ENCODE measurements around the gene PFDN1.
"Not testable (repeated sequence)": the region's sequence is repeated elsewhere in the genome, so short reads cannot be mapped to it uniquely, and the experiment has no call there.

Gene PFDN1

DNA sequence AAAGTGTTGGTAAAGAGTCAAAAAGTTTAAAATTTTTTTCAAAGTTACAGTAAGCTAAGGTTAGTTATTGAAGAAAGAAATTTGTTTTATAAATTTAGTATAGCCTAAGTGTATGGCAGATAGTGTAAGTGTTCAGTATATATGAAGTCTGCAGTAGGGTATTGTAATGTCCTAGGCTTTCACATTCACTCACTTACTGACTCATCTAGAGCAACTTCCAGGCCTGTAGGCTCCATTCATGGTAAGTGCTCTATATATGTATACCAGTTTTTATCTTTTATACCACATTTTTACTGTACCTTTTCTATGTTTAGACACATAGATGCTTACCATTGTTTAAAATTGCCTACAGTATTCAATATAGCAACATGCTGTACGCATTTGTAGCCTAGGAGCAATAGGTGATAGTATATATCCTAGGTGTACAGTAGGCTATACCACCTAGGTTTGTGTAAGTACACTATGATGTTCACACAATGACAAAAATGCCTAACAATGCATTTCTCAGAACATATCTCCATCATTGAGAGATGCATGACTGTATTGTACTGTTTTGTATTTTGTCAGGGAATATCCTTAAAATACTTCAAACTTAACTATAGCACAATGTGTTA is 89.4 kb downstream of the PFDN1 start:
- DNase-seq (ENCODE audit: low read depth): no peak

DNA sequence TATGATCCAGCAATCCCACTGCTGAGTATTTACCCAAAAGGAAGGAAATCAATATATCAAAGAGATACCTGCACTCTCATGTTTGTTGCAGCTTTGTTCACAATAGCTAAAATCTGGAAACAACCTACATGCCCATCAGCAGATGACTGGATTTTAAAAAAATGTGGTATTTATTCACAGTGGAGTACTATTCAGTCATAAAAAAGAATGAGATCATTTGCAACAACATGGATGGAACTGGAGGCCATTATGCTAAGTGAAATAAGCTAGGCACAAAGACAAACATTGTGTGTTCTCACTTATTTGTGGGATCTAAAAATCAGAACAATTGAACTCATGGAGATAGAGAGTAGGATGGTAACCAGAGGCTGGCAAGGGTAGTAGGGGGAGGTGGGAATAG is 94.8 kb downstream of the PFDN1 start:
- no peak for DNase-seq (ENCODE audit: low read depth)

DNA sequence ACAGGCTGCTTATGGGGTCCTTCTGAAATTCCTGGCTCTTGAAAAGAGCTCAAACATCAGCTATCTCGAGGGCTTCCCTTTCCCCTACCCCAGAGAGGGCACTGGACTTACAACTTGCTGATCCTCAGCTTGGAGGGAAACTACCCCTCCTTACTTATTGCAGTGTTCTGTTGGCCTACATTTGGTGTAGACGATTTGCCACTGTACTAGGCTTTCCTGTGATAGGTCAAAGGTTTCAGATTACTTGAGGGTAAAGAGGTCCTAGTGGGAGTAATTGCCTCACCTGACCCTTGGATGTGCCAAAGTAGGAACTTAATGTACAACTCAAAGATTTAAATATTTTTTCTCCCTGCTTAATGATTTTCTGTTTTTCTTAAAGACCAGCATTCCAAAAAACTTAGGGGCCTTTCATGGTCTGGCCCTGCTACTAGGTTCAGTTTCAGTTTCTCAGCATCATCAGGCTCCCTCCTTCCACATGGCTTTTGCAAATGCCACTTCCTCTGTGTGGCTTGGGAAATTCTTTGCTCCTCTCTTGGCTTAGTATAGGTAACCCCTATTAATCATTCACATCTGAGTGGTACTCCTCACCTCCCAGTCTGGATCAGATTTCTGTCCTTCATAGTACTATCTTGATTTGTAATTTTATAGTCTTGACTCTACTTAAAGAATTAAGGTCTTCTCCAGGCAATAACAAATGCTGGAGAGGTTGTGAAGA is 95.5 kb downstream of the PFDN1 start:
- no peak for DNase-seq (ENCODE audit: low read depth)

DNA sequence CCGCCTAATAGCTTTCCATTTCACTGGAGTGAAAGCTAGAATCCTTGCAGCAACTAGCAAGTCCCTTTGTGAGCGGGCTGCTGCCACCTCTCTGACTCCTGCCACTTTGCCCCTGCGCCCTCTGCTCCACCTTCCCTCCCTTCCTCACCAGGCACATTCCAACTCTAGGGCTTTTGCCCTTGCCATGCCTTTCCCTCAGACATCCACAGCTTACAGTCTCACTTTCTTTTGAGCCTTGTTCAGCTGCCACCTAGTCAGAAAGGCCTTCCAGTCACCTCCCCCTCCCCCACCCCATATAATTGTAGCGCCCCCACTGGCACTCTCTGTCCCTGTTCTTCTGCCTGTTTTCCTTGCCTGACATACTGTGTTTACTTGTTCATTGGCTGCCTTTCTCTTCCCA is 96.9 kb downstream of the PFDN1 start:
- no peak for DNase-seq (ENCODE audit: low read depth)

DNA sequence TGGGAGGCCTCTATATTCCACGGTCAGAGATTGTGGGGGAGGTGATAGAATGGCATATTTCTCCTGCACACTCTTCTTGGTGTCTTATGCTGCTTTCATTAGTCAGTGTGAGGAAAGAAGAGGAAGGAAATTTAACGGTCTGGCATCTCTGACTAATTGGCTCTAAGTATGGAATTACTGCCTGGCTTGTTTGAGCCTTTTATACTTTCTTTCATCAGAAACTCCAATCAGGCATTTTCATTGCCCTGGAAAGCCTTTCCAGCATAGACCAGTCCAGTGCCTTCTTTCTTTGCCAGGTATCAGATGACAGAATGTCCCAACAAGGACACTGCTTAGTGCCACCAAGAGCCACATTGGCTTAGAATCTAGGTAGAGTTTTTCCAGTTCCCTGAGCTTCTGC is 97.7 kb downstream of the PFDN1 start:
- no peak for DNase-seq (ENCODE audit: low read depth)

DNA sequence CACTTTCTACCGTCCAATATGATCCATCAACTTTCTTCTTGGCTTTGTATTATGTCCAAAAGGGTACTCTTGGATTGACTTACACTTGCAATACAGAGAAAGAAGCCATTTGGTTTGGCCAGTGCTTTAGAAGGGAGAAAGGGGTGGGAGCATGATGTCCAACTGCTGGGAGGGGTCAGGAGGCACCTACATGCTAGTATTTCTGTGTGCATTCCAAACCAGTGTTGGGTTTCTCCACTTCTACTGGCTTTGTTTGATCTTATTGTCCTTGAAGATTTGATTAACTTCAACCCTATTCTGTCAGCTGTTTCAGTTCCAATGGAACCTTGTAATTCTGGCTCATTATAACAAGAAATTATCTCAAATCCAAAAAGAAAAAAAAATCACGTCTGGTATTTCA is 100.3 kb downstream of the PFDN1 start:
- DNase-seq (ENCODE audit: low read depth): no peak

DNA sequence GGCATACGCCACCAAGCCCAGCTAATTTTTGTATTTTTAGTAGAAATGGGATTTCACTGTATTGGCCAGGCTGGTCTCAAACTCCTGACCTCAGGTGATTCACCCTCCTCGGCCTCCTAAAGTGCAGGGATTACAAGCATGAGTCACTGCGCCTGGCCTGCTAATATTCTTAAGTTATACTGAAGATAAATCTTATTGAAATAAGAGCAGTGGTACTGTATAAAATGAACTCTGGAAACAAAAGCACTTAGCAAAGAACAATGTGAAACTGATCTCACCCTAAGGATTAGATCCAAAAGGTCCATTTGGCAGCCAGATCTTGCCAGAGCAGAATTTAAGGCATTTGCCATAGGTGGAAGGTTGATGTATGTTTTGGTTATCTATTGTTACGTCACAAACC is 100.8 kb downstream of the PFDN1 start:
- DNase-seq (ENCODE audit: low read depth): no peak

DNA sequence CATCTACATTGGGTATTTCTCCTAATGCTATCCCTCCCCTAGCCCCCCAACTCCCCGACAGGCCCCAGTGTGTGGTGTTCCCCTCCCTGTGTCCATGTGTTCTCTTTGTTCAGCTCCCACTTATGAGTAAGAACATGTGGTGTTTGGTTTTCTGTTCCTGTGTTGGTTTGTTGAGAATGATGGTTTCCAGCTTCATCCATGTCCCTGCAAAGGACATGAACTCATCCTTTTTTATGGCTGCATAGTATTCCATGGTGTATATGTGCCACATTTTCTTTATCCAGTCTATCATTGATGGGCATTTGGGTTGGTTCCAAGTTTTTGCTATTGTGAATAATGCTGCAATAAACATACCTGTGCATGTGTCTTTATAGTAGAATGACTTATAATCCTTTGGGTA is 104.0 kb downstream of the PFDN1 start:
- DNase-seq (ENCODE audit: low read depth): not testable (repeated sequence)

DNA sequence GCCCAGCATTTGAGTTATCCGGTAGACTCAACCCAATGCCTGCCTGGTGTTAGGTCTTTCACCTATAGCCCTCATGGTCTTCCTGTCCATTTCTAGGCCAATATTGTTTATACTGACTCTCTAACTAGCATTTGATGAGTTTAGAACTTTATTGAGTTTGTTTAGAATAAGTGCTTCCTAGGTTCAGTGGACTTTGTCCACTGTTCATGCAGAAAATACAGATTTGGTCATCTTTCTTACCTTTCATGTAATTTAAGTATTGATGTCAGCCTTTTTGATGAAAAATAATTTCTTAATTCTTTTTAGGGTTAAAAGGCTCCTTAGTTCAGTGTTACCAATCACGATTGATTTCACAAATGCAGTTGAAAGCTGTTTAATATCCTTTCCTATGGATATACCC is 105.9 kb downstream of the PFDN1 start:
- DNase-seq (ENCODE audit: low read depth): no peak

DNA sequence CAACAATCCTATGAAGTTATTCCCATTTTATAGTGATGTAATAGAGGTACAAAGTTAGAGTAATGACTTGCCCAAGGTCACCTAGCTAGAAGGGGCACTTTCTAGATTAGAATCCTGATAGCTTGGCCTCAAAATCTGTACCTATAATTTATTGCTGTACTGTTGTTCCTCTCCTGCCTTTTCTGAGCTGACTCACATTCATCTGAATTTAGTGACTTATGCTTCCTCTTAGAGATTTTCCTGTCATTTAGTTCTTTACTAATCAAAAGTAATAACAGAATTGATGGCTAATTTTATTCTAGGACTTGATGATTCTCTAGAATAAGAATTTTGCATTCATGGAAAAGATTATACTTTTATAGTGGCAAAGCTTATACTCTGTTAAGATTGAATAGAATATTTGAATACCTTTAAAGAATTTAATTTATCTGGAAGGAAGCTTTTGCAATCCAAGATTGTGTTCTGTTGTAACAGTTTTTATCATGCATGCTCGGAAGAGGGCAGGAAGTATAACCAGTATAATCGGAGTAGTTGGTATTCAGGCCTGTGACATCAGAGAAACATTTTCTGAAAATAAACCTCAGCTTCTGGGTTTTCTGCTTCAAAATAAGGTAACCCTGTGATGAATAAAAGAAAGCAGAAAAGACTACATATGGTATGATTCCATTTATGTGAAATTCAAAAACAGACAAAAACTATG is 106.6 kb downstream of the PFDN1 start:
- DNase-seq (ENCODE audit: low read depth): no peak
